B cell (primary cell): Measurements from ENCODE around the gene COX6A2. TPM values are rescaled to one million over a fixed set of nuclear protein-coding genes. Genes with fewer than 3 reads are reported as not detected.

ENCODE experiments used
- ATAC-seq: fragments of 200-7000 bp; cut with Tn5 transposase; one replicate; pipeline ENCODE4 v1.10.0; 2021; ENCODE audit warnings: low read depth, mild to moderate bottlenecking, moderate number of reproducible peaks, moderate library complexity
- CTCF ChIA-PET: fragments of 350-600 bp; sonication (Branson Sonifier 250); formaldehyde crosslinking; loops from one replicate; lab custom pipeline; 2021; ENCODE audit warnings: antibody characterized with exemption, inconsistent platforms; lab: Charles Lee
- POLR2A ChIA-PET: fragments of 350-600 bp; sonication (Branson Sonifier 250); formaldehyde crosslinking; loops from one replicate; lab custom pipeline; 2021; ENCODE audit warnings: antibody characterized with exemption; lab: Charles Lee
- DNase-seq: peaks from one replicate; pipeline ENCODE4 v3.0.0; 2013
- H2AFZ ChIP-seq: 2 replicates; pipeline ENCODE4 v1.6.1; 2012; ENCODE audit warnings: mild to moderate bottlenecking, low read depth, low read length; ENCODE audit not compliant: insufficient read depth, poor library complexity, severe bottlenecking
- H3K27ac ChIP-seq, 2 donors: 1 replicate in 1 of 2; 2 replicates in 1 of 2; pipeline ENCODE4 v1.5.1; 2012 to 2013; ENCODE audit warnings: low read length in 2 of 2, mild to moderate bottlenecking in 2 of 2, moderate library complexity in 1 of 2
- H3K27me3 ChIP-seq, 4 experiments: fragments of 200-600 bp in 1 of 4; sonication (generic) in 1 of 4; replicated peaks in 1 of 4; 1 replicate in 2 of 4; 2 replicates in 2 of 4; pipeline versions ENCODE4 v1.6.1 to v1.7.0; 2013 to 2016; ENCODE audit warnings: low read length in 3 of 4, mild to moderate bottlenecking in 2 of 4, mixed read lengths in 1 of 4, moderate library complexity in 1 of 4; ENCODE audit not compliant: insufficient read depth in 4 of 4, control insufficient read depth in 3 of 4; ENCODE audit errors: control extremely low read depth in 1 of 4
- H3K36me3 ChIP-seq, 2 experiments: replicated peaks in 1 of 2; 1 replicate in 1 of 2; 2 replicates in 1 of 2; pipeline versions ENCODE4 v1.6.1 to v1.7.1; 2013; ENCODE audit warnings: low read length in 1 of 2; ENCODE audit not compliant: insufficient read depth in 2 of 2, control insufficient read depth in 1 of 2; ENCODE audit errors: control extremely low read depth in 1 of 2, extremely low read depth in 1 of 2
- H3K4me1 ChIP-seq, 2 donors: fragments of 200-600 bp in 1 of 2; sonication (generic) in 1 of 2; 1 replicate in 1 of 2; 2 replicates in 1 of 2; pipeline versions ENCODE4 v1.5.1 to v1.6.1; 2013 to 2017; ENCODE audit warnings: low read length in 2 of 2; ENCODE audit not compliant: control insufficient read depth in 2 of 2, insufficient read depth in 2 of 2
- H3K4me2 ChIP-seq: replicated peaks from 2 replicates; pipeline ENCODE3; 2012; ENCODE audit warnings: mild to moderate bottlenecking, low read depth, low read length; ENCODE audit not compliant: poor library complexity, severe bottlenecking
- H3K4me3 ChIP-seq, 5 experiments: fragments of 200-600 bp in 1 of 5; sonication (generic) in 1 of 5; 1 replicate in 3 of 5; 2 replicates in 2 of 5; pipeline versions ENCODE4 v1.5.1 to v1.7.0; 2011 to 2016; ENCODE audit warnings: low read length in 4 of 5, mild to moderate bottlenecking in 4 of 5, low read depth in 2 of 5, control low read depth in 1 of 5, moderate library complexity in 1 of 5; ENCODE audit not compliant: insufficient read depth in 1 of 5; ENCODE audit errors: control extremely low read depth in 1 of 5, extremely low read depth in 1 of 5
- H3K79me2 ChIP-seq: fragments of 200-600 bp; sonication (generic); one replicate; pipeline ENCODE4 v1.6.0; 2016; ENCODE audit warnings: low read length; ENCODE audit not compliant: control insufficient read depth, insufficient read depth
- H3K9ac ChIP-seq: fragments of 200-600 bp; sonication (generic); 2 replicates; pipeline ENCODE4 v1.6.1; 2017; ENCODE audit warnings: mild to moderate bottlenecking, low read length, moderate library complexity
- H3K9me3 ChIP-seq, 3 donors: one replicate each; pipeline versions ENCODE4 v1.6.1 to v1.7.1; 2013; ENCODE audit warnings: low read length in 2 of 3; ENCODE audit not compliant: control insufficient read depth in 2 of 3, insufficient read depth in 1 of 3; ENCODE audit errors: control extremely low read depth in 1 of 3
- H4K20me1 ChIP-seq: 2 replicates; pipeline ENCODE4 v1.6.0; 2012; ENCODE audit warnings: mild to moderate bottlenecking, low read length; ENCODE audit not compliant: insufficient read depth, control insufficient read depth, poor library complexity, severe bottlenecking
- H3K27ac Mint-ChIP-seq: one replicate; pipeline ENCODE4 v1.8.0; 2021; ENCODE audit warnings: mixed read lengths
- H3K27me3 Mint-ChIP-seq: one replicate; pipeline ENCODE4 v1.8.0; 2021; ENCODE audit warnings: mixed read lengths
- H3K4me1 Mint-ChIP-seq: one replicate; pipeline ENCODE4 v1.8.0; 2021; ENCODE audit warnings: mixed read lengths
- H3K4me3 Mint-ChIP-seq: one replicate; pipeline ENCODE4 v1.8.0; 2021; ENCODE audit warnings: mixed read lengths
- H3K9me3 Mint-ChIP-seq: one replicate; pipeline ENCODE4 v1.8.0; 2022; ENCODE audit warnings: mixed read lengths; ENCODE audit not compliant: insufficient read depth
- CTCF ChIP-seq: fragments of 200-600 bp; IDR thresholded peaks from one replicate; pipeline ENCODE4 v1.8.0; 2022; ENCODE audit warnings: antibody characterized with exemption, mild to moderate bottlenecking
- EZH2 ChIP-seq: IDR thresholded peaks from 2 replicates; pipeline ENCODE4 v1.6.1; 2012; ENCODE audit warnings: borderline replicate concordance, low read depth, mild to moderate bottlenecking, moderate library complexity, low read length; ENCODE audit not compliant: insufficient read depth, poor library complexity, severe bottlenecking
- WGBS: methylation state at CpG from one replicate; pipeline ENCODE4 v1.1.5; 2013; ENCODE audit warnings: missing lambda C conversion rate; ENCODE audit not compliant: insufficient coverage; 5-methylcytosine and 5-hydroxymethylcytosine counted together
- intact Hi-C: fragments of 100-400 bp; cut with micrococcal nuclease; formaldehyde crosslinking; loops from one replicate; pipeline ENCODE4 v1.10.0; 2022
- polyA plus RNA-seq: library from polyadenylated mRNA; depleted of rRNA; stranded (reverse); fragments of >200 nt; gene quantifications from 2 replicates; pipeline ENCODE4 v1.2.3, GENCODE V29; 2012
- total RNA-seq, 2 donors: library from RNA; stranded (reverse); fragments of 120-200 nt in 1 of 2; gene quantifications; 1 replicate in 1 of 2; 2 replicates in 1 of 2; pipeline versions ENCODE4 v1.2.3 to v1.2.4, GENCODE V29; 2013 to 2022

COX6A2 gene
- total and polyA plus RNA-seq, 2 donors (not counting 1 experiment from before 2014, with no cell fraction given) = not detected

- no peak overlapping the region for H3K4me3 ChIP-seq
- no peaks in the 10 kb centered on the region for H3K36me3 ChIP-seq
- peaks cover 0 to 7% of the 10 kb centered on the region in 2 donors for H3K4me1 ChIP-seq
- H3K27ac ChIP-seq = no peak overlapping the region
- CTCF ChIA-PET = no interaction called here
- no peak overlapping the region for H2AFZ ChIP-seq
- Mint-ChIP-seq H3K4me3 (no peak overlapping the region), H3K27ac (no peak overlapping the region), H3K27me3 (peaks cover 4% of the 10 kb centered on the region), H3K4me1 (peaks cover 12% of the 10 kb centered on the region), H3K9me3 (no peaks in the 10 kb centered on the region)
- POLR2A ChIA-PET = no interaction called here
- H3K9ac ChIP-seq = no peak overlapping the region
- H3K27me3 ChIP-seq = peaks cover 0 to 3% (median 0%) of the 10 kb centered on the region in 4 experiments
- H3K79me2 ChIP-seq = no peaks in the 10 kb centered on the region
- H4K20me1 ChIP-seq = no peaks in the 10 kb centered on the region
- no peak overlapping the region for H3K4me2 ChIP-seq
- DNase-seq (no peak), ATAC-seq (no peak)
- TF ChIP-seq EZH2 (no peak), CTCF (no peak)
- H3K9me3 ChIP-seq = peaks cover 0 to 13% (median 6%) of the 10 kb centered on the region in 3 donors
- intact Hi-C loops = no loop called here
- WGBS = over 99% methylated on average over 8 of the region's 9 CpGs
These were observed 30.5 kb downstream of the COX6A2 start for GRCh38 chr16:31397701-31398100.

- POLR2A ChIA-PET = no interaction called here
- CTCF ChIA-PET = no interaction called here
- peaks cover 0 to 3% (median 0%) of the 10 kb centered on the region in 4 experiments for H3K27me3 ChIP-seq
- no peak for DNase-seq
- no peak for ATAC-seq
- Mint-ChIP-seq H3K9me3 (no peaks in the 10 kb centered on the region), H3K4me3 (no peak overlapping the region), H3K27ac (no peak overlapping the region), H3K27me3 (peaks cover 4% of the 10 kb centered on the region), H3K4me1 (peaks cover 12% of the 10 kb centered on the region)
- H2AFZ ChIP-seq = no peak overlapping the region
- intact Hi-C loops = no loop called here
- no peak overlapping the region for H3K27ac ChIP-seq
- 95% methylated on average over 15 of the region's 18 CpGs for WGBS
- peaks cover 0 to 7% of the 10 kb centered on the region in 2 donors for H3K4me1 ChIP-seq
- H3K4me2 ChIP-seq = no peak overlapping the region
- H4K20me1 ChIP-seq = no peaks in the 10 kb centered on the region
- no peak overlapping the region for H3K4me3 ChIP-seq
- H3K79me2 ChIP-seq = no peaks in the 10 kb centered on the region
- no peaks in the 10 kb centered on the region for H3K36me3 ChIP-seq
- no peak overlapping the region for H3K9ac ChIP-seq
- H3K9me3 ChIP-seq = peaks cover 0 to 13% (median 6%) of the 10 kb centered on the region in 3 donors
- no peak for TF ChIP-seq CTCF
- no peak for TF ChIP-seq EZH2
These were observed 31.0 kb downstream of the COX6A2 start for GRCh38 chr16:31397096-31397660.
